ENCODE results near the gene PI4KB. TPM values are rescaled to one million over a fixed set of nuclear protein-coding genes. Genes with fewer than 3 reads are reported as not detected.

Gene PI4KB
- total RNA-seq, 1 experiment from 2014 or later: 39.6 TPM

GRCh38 chr1:151311589-151312331, 15.5 kb downstream of the PI4KB start:
- peak; percentile 99 for DNase-seq (ENCODE audit: low read depth)

GRCh38 chr1:151311011-151311410, 16.2 kb downstream of the PI4KB start:
- no peak for DNase-seq (ENCODE audit: low read depth)

GRCh38 chr1:151309811-151310323, 17.3 kb downstream of the PI4KB start:
- peak; percentile 37 for DNase-seq (ENCODE audit: low read depth)

- DNase-seq (ENCODE audit: low read depth): no peak
Observed at GRCh38 chr1:151294742-151295462, 32.3 kb downstream of the PI4KB start.

GRCh38 chr1:151293093-151293492, 34.1 kb downstream of the PI4KB start:
- DNase-seq (ENCODE audit: low read depth): no peak

GRCh38 chr1:151292207-151293030, 34.8 kb downstream of the PI4KB start:
- DNase-seq (ENCODE audit: low read depth): no peak

GRCh38 chr1:151290709-151291303, 36.4 kb downstream of the PI4KB start:
- DNase-seq (ENCODE audit: low read depth): no peak

- no peak for DNase-seq (ENCODE audit: low read depth)
Observed at GRCh38 chr1:151289991-151290708, 37.1 kb downstream of the PI4KB start.

GRCh38 chr1:151289080-151289935, 37.9 kb downstream of the PI4KB start:
- DNase-seq (ENCODE audit: low read depth): no peak

- DNase-seq (ENCODE audit: low read depth): no peak
Observed at GRCh38 chr1:151288502-151288901, 38.7 kb downstream of the PI4KB start.

- DNase-seq (ENCODE audit: low read depth): no peak
Observed at GRCh38 chr1:151287767-151288500, 39.3 kb downstream of the PI4KB start.

- no peak for DNase-seq (ENCODE audit: low read depth)
Observed at GRCh38 chr1:151287341-151287699, 39.9 kb downstream of the PI4KB start.

GRCh38 chr1:151286619-151287340, 40.4 kb downstream of the PI4KB start:
- DNase-seq (ENCODE audit: low read depth): no peak

GRCh38 chr1:151284013-151284577, 43.1 kb downstream of the PI4KB start:
- no peak for DNase-seq (ENCODE audit: low read depth)

- peak; percentile 35 for DNase-seq (ENCODE audit: low read depth)
Observed at GRCh38 chr1:151282883-151283725, 44.1 kb downstream of the PI4KB start.

GRCh38 chr1:151281969-151282882, 45.0 kb downstream of the PI4KB start, which contains the start of gene ZNF687:
Gene ZNF687 (plus strand): TSS chr1:151282299. CDS start chr1:151286292, 3,993 bp downstream.
- peak; percentile 100 for DNase-seq (ENCODE audit: low read depth)
